Measurements from ENCODE around the gene GASK1A.

GASK1A gene

GRCh38 chr3:42996633-42997075, 17.5 kb downstream of the GASK1A start:
- H3K4me1 ChIP-seq (ENCODE audit: control insufficient read depth, insufficient read depth, low read length) = no peaks in the 10 kb centered on the region
- no peak overlapping the region for H3K27ac ChIP-seq (ENCODE audit: extremely low read depth, low read depth, low read length)
- TF ChIP-seq ZNF529 (tag by site-specific recombination; IDR thresholded peaks at IDR 0.05; ENCODE audit: insufficient replicate concordance) (no peak), ZNF549 (tag by site-specific recombination; IDR thresholded peaks at IDR 0.05) (no peak), ZNF280D (tag by site-specific recombination; IDR thresholded peaks at IDR 0.05) (no peak), ZNF830 (tag by site-specific recombination; IDR thresholded peaks at IDR 0.05; ENCODE audit: low read depth) (no peak), ZNF426 (tag by site-specific recombination; IDR thresholded peaks at IDR 0.05) (no peak), ZNF148 (tag by site-specific recombination; IDR thresholded peaks at IDR 0.05; ENCODE audit: borderline replicate concordance) (no peak), ZNF76 (tag by site-specific recombination; IDR thresholded peaks at IDR 0.05; ENCODE audit: borderline replicate concordance, low read depth) (no peak), ZNF626 (tag by site-specific recombination; IDR thresholded peaks at IDR 0.05) (no peak), ZNF146 (tag by site-specific recombination; IDR thresholded peaks at IDR 0.05) (no peak), ZNF184 (tag by site-specific recombination; IDR thresholded peaks at IDR 0.05) (no peak), GLIS2 (tag by site-specific recombination; IDR thresholded peaks at IDR 0.05) (no peak), ZNF645 (tag by site-specific recombination; IDR thresholded peaks at IDR 0.05) (no peak), ZNF223 (tag by site-specific recombination; IDR thresholded peaks at IDR 0.05) (no peak)
- TF ChIP-seq, protein P1, sequence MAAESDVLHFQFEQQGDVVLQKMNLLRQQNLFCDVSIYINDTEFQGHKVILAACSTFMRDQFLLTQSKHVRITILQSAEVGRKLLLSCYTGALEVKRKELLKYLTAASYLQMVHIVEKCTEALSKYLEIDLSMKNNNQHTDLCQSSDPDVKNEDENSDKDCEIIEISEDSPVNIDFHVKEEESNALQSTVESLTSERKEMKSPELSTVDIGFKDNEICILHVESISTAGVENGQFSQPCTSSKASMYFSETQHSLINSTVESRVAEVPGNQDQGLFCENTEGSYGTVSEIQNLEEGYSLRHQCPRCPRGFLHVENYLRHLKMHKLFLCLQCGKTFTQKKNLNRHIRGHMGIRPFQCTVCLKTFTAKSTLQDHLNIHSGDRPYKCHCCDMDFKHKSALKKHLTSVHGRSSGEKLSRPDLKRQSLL (tag by site-specific recombination; IDR thresholded peaks at IDR 0.05) = no peak
- TF ChIP-seq, protein P2, sequence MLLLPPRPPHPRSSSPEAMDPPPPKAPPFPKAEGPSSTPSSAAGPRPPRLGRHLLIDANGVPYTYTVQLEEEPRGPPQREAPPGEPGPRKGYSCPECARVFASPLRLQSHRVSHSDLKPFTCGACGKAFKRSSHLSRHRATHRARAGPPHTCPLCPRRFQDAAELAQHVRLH (tag by site-specific recombination; IDR thresholded peaks at IDR 0.05) = no peak
- H3K36me3 ChIP-seq (ENCODE audit: control insufficient read depth in 2 of 2, insufficient read depth in 1 of 2, low read length in 2 of 2) = no peaks in the 10 kb centered on the region
- H3K4me3 ChIP-seq (ENCODE audit: low read depth, low read length) = no peak overlapping the region
- no peaks in the 10 kb centered on the region for H3K9me3 ChIP-seq (ENCODE audit: control insufficient read depth, insufficient read depth, low read depth, low read length)
- ChIA-PET POLR2A (no interaction called here), CTCF (no interaction called here)

- Histone ChIP-seq H3K27ac (ENCODE audit: extremely low read depth, low read depth, low read length) (no peak overlapping the region), H3K9me3 (ENCODE audit: control insufficient read depth, insufficient read depth, low read depth, low read length) (no peaks in the 10 kb centered on the region), H3K4me3 (ENCODE audit: low read depth, low read length) (no peak overlapping the region), H3K4me1 (ENCODE audit: control insufficient read depth, insufficient read depth, low read length) (no peaks in the 10 kb centered on the region), H3K36me3 (ENCODE audit: control insufficient read depth in 2 of 2, insufficient read depth in 1 of 2, low read length in 2 of 2) (no peaks in the 10 kb centered on the region)
- POLR2A ChIA-PET = no interaction called here
- TF ChIP-seq, protein P3, sequence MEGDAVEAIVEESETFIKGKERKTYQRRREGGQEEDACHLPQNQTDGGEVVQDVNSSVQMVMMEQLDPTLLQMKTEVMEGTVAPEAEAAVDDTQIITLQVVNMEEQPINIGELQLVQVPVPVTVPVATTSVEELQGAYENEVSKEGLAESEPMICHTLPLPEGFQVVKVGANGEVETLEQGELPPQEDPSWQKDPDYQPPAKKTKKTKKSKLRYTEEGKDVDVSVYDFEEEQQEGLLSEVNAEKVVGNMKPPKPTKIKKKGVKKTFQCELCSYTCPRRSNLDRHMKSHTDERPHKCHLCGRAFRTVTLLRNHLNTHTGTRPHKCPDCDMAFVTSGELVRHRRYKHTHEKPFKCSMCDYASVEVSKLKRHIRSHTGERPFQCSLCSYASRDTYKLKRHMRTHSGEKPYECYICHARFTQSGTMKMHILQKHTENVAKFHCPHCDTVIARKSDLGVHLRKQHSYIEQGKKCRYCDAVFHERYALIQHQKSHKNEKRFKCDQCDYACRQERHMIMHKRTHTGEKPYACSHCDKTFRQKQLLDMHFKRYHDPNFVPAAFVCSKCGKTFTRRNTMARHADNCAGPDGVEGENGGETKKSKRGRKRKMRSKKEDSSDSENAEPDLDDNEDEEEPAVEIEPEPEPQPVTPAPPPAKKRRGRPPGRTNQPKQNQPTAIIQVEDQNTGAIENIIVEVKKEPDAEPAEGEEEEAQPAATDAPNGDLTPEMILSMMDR (tag by site-specific recombination; IDR thresholded peaks at IDR 0.05) = no peak
- TF ChIP-seq ZNF521 (tag by site-specific recombination; IDR thresholded peaks at IDR 0.05) (no peak), ZNF133 (tag by site-specific recombination; IDR thresholded peaks at IDR 0.05) (no peak), ZNF544 (tag by site-specific recombination; IDR thresholded peaks at IDR 0.05) (no peak), ZFP41 (tag by site-specific recombination; IDR thresholded peaks at IDR 0.05; ENCODE audit: borderline replicate concordance) (no peak), ZNF76 (tag by site-specific recombination; IDR thresholded peaks at IDR 0.05; ENCODE audit: borderline replicate concordance, low read depth) (no peak), ZNF391 (tag by site-specific recombination; IDR thresholded peaks at IDR 0.05; ENCODE audit: borderline replicate concordance, low read depth) (no peak)
- CTCF ChIA-PET = interaction anchor here (0.5 kb wide), 1 partner anchor 71 kb away, joined by 4 read pairs; no protein-coding TSS in a partner anchor
These were observed 20.1 kb downstream of the GASK1A start for GRCh38 chr3:42999212-42999611.
